Measurements from ENCODE around the gene PPP1R8. TPM values are rescaled to one million over a fixed set of nuclear protein-coding genes. Genes with fewer than 3 reads are reported as not detected.

PPP1R8 gene
- total RNA-seq, 1 experiment from 2014 or later: 51.1 TPM

DNA sequence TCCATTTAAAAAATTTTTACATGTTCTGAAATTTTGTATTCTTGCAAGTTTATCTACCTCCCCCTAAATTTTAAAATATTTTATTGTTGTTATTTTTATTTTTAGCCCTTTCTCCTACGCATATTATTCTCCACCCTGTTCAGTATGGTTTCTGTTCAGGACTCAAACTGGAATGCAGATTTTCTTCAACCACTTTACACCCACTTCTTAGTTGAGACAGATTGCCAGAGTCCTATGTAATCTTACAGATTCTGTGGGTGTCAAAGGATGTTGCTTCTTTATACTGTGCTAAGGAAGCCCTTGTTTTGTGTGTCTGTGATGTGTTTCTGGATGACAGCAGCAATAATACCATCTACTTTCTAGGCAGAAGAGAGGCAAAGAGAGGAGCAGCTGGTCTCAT lies 20.7 kb upstream of the PPP1R8 start:
- Mint-ChIP-seq H3K4me3 (ENCODE audit: unreplicated experiment) (no peak overlapping the region), H3K27ac (ENCODE audit: low read depth, unreplicated experiment) (no peak overlapping the region), H3K4me1 (ENCODE audit: insufficient read depth, unreplicated experiment) (no peaks in the 10 kb centered on the region), H3K36me3 (ENCODE audit: insufficient read depth, unreplicated experiment) (peaks cover 31% of the 10 kb centered on the region), H3K9me3 (ENCODE audit: unreplicated experiment) (no peaks in the 10 kb centered on the region), H3K27me3 (ENCODE audit: insufficient read depth, unreplicated experiment) (no peaks in the 10 kb centered on the region)
- CTCF ChIA-PET: no interaction called here
- TF ChIP-seq, protein P1, sequence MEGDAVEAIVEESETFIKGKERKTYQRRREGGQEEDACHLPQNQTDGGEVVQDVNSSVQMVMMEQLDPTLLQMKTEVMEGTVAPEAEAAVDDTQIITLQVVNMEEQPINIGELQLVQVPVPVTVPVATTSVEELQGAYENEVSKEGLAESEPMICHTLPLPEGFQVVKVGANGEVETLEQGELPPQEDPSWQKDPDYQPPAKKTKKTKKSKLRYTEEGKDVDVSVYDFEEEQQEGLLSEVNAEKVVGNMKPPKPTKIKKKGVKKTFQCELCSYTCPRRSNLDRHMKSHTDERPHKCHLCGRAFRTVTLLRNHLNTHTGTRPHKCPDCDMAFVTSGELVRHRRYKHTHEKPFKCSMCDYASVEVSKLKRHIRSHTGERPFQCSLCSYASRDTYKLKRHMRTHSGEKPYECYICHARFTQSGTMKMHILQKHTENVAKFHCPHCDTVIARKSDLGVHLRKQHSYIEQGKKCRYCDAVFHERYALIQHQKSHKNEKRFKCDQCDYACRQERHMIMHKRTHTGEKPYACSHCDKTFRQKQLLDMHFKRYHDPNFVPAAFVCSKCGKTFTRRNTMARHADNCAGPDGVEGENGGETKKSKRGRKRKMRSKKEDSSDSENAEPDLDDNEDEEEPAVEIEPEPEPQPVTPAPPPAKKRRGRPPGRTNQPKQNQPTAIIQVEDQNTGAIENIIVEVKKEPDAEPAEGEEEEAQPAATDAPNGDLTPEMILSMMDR (IDR thresholded peaks at IDR 0.05; ENCODE audit: unreplicated experiment): no peak
- no peak for DNase-seq (ENCODE audit: unreplicated experiment)
- no TSS peak for BruUV-seq (replicated peaks)
- POLR2A ChIA-PET: no interaction called here
- intact Hi-C loops (cut with micrococcal nuclease): no loop called here

DNA sequence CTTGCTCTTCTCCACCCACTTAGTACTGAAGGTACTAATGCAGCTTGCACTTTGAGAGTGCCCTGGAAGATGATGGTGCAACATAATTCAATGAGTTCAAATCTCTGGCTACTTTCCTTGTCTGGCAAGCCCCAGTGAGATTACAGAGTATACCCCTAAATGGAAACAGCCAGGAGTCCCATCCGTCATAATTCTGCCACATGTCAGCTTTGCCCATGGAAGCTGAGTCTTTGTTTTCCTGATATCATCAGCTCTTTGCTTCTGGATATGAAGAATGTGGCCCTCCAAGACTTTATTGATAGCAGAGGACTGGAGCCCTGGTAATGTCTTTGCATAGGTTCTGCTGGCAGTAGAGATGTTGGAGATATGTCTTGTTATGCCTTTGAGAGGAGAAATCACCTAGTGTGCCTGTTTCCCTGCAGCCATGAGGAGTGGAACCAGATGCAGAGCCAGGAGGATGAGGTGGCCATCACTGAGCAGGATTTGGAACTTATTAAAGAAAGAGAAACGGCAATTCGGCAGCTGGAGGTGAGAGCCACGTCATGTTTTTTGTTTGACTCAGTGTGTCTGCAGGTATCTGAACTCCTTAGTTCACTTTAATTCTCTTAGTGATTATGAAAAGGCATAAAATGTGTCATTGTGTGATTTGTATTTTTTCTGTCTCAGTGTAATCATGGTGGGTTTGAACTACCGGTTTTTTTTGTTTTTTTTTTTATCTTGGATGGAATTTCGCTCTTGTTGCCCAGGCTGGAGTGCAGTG lies 18.7 kb upstream of the PPP1R8 start:
- POLR2A ChIA-PET: interaction anchor here (1.1 to 1.2 kb wide), 2 partner anchors 39 to 42 kb away, joined by 3 to 4 read pairs; partner anchors contain the start of gene STX12
- Mint-ChIP-seq H3K27ac (ENCODE audit: low read depth, unreplicated experiment) (no peak overlapping the region), H3K4me3 (ENCODE audit: unreplicated experiment) (no peak overlapping the region), H3K4me1 (ENCODE audit: insufficient read depth, unreplicated experiment) (no peaks in the 10 kb centered on the region), H3K36me3 (ENCODE audit: insufficient read depth, unreplicated experiment) (peaks cover 41% of the 10 kb centered on the region), H3K9me3 (ENCODE audit: unreplicated experiment) (no peaks in the 10 kb centered on the region), H3K27me3 (ENCODE audit: insufficient read depth, unreplicated experiment) (no peaks in the 10 kb centered on the region)
- TF ChIP-seq, protein P1 (IDR thresholded peaks at IDR 0.05; ENCODE audit: unreplicated experiment): no peak
- CTCF ChIA-PET: no interaction called here
- intact Hi-C loops (cut with micrococcal nuclease): no loop called here
- DNase-seq (ENCODE audit: unreplicated experiment): no peak
- no TSS peak for BruUV-seq (replicated peaks)

DNA sequence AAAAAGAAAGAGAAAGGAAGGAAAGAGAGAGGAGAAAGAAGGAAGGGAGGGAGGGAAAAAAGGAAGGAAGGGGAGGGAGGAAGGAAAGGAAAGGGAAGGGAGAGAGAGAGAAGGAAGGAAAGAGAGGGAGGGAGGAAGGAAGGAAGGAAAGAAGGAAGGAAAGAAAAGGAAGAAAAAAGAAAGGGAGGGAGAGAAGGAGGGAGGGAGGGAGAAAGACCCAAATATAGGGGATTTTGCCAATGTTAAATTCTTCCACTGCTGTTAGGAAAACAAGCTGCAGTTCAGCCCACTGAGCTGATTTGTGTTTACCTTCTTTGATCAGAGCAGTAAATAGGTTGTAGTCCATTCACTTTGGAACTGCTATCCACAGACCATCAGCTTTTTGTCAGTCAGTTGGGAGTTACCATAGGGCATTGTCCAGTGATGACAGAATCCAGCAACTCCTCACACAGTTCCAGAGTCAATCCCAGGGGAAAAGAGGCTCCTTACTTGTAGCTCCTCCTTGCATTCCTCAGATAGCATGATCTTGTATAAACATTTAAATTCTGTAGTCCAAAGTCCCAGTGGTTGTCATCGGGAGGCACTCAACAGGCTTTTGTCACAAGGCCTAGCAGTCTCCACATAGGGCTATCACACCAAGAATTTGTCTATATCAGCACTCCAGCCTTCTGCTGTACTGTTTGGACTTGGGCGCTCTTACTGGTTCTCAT lies 13.5 kb upstream of the PPP1R8 start:
- no TSS peak for BruUV-seq (replicated peaks)
- TF ChIP-seq, protein P1 (IDR thresholded peaks at IDR 0.05; ENCODE audit: unreplicated experiment): no peak
- Mint-ChIP-seq H3K9me3 (ENCODE audit: unreplicated experiment) (no peaks in the 10 kb centered on the region), H3K27me3 (ENCODE audit: insufficient read depth, unreplicated experiment) (no peaks in the 10 kb centered on the region), H3K36me3 (ENCODE audit: insufficient read depth, unreplicated experiment) (peaks cover 77% of the 10 kb centered on the region), H3K27ac (ENCODE audit: low read depth, unreplicated experiment) (no peak overlapping the region), H3K4me1 (ENCODE audit: insufficient read depth, unreplicated experiment) (no peaks in the 10 kb centered on the region), H3K4me3 (ENCODE audit: unreplicated experiment) (no peak overlapping the region)
- CTCF ChIA-PET: interaction anchor here (0.6 to 0.9 kb wide), 2 partner anchors 57 to 92 kb away, joined by 3 to 4 read pairs; partner anchors contain the start of gene FAM76A
- DNase-seq (ENCODE audit: unreplicated experiment): no peak
- intact Hi-C loops (cut with micrococcal nuclease): no loop called here
- POLR2A ChIA-PET: interaction anchor here (1.0 to 1.4 kb wide), 2 partner anchors 11 to 44 kb away, joined by 3 to 4 read pairs; partner anchors contain the start of gene STX12

DNA sequence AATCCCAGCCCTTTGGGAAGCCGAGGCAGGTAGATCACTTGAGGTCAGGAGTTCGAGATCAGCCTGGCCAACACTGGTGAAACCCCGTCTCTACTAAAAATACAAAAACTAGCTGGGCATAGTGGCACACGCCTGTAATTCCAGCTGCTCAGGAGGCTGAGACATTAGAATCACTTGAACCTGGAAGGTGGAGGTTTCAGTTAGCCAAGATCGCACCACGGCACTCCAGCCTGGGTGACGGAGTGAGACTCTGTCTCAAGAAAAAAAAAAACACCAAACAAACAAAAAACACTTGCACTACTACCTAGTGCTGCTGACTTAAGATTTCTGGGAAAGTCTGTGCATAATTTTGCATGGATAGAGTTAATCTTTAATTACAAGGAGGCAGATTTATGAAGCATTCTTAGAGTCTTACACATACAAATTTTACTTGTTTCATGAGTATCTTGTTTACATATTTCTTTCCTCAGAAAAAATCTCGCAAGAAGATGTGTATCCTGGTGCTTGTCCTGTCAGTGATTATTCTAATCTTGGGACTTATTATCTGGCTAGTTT lies 8.7 kb upstream of the PPP1R8 start:
- no TSS peak for BruUV-seq (replicated peaks)
- ChIA-PET CTCF (interaction anchor here (0.7 kb wide), 1 partner anchor 167 kb away, joined by 3 read pairs; no protein-coding TSS in a partner anchor), POLR2A (no interaction called here)
- Mint-ChIP-seq H3K4me3 (ENCODE audit: unreplicated experiment) (no peak overlapping the region), H3K27ac (ENCODE audit: low read depth, unreplicated experiment) (no peak overlapping the region), H3K36me3 (ENCODE audit: insufficient read depth, unreplicated experiment) (peaks cover 56% of the 10 kb centered on the region), H3K27me3 (ENCODE audit: insufficient read depth, unreplicated experiment) (no peaks in the 10 kb centered on the region), H3K9me3 (ENCODE audit: unreplicated experiment) (no peaks in the 10 kb centered on the region), H3K4me1 (ENCODE audit: insufficient read depth, unreplicated experiment) (no peaks in the 10 kb centered on the region)
- TF ChIP-seq, protein P1 (IDR thresholded peaks at IDR 0.05; ENCODE audit: unreplicated experiment): no peak
- DNase-seq (ENCODE audit: unreplicated experiment): no peak
- intact Hi-C loops (cut with micrococcal nuclease): no loop called here
